IMR-90 (cell line): ENCODE results near the gene HMGCL.

Experiments used
- CTCF ChIP-seq: conservative IDR thresholded peaks from 2 replicates; pipeline ENCODE4 v1.5.1; 2012; ENCODE audit warnings: mild to moderate bottlenecking, low read depth, low read length, improper control_type of control experiment
- ELK1 ChIP-seq: fragments of 150-350 bp; IDR thresholded peaks from 2 replicates; pipeline ENCODE4 v1.6.1; 2016; ENCODE audit warnings: low read depth, mild to moderate bottlenecking, low read length, moderate library complexity, borderline replicate concordance
- USF2 ChIP-seq: fragments of 150-350 bp; IDR thresholded peaks from 2 replicates; pipeline ENCODE4 v1.6.1; 2017; ENCODE audit warnings: mild to moderate bottlenecking, antibody characterized with exemption, low read length, low read depth

- TF ChIP-seq USF2 = no peak
- no peak for TF ChIP-seq CTCF
- no peak for TF ChIP-seq ELK1
These were observed 12.7 kb upstream of the HMGCL start for GRCh38 chr1:23837908-23838307.
